HepG2 (cell line): Measurements from ENCODE around the gene SEC14L1. TPM values are rescaled to one million over a fixed set of nuclear protein-coding genes. Genes with fewer than 3 reads are reported as not detected.

Experiments used
- ATAC-seq: fragments of 200-7000 bp; cut with Tn5 transposase; 3 replicates; pipeline ENCODE4 v1.9.1; 2020; ENCODE audit warnings: mild to moderate bottlenecking, moderate library complexity
- BruUV-seq: library from RNA; stranded (reverse); fragments of 400-500 nt; replicated peaks from 2 replicates; lab custom pipeline; 2021; lab: Mats Ljungman, UMichigan
- CTCF ChIA-PET: fragments of 300-600 bp; formaldehyde crosslinking; extraction: SDS; loops from one replicate; lab custom pipeline; 2021; ENCODE audit warnings: low total read pairs, inconsistent platforms, low intra/inter-chr PET ratio; lab: Yijun Ruan, JAX
- POLR2A ChIA-PET: fragments of 350-600 bp; sonication (Branson Sonifier 250); formaldehyde crosslinking; loops from one replicate; lab custom pipeline; 2020; ENCODE audit warnings: antibody characterized with exemption, inconsistent platforms; lab: Yijun Ruan, JAX
- DNase-seq: peaks from one replicate; pipeline ENCODE4 v3.0.0-alpha.2; 2015; ENCODE audit warnings: low spot score
- FAIRE-seq: peaks from 3 replicates; lab custom pipeline; 2011; peaks lifted over from hg19 to GRCh38; lab: Jason Lieb, UNC
- H2AFZ ChIP-seq: one replicate; pipeline ENCODE4 v1.6.1; 2011; ENCODE audit warnings: low read length, inconsistent platforms
- H3K27ac ChIP-seq: fragments of 300-600 bp; 3 replicates; pipeline ENCODE4 v1.8.0; 2011; ENCODE audit warnings: mixed run types, mild to moderate bottlenecking, mixed read lengths, low read length, inconsistent platforms; ENCODE audit not compliant: insufficient read depth; ENCODE audit errors: extremely low read length
- H3K27me3 ChIP-seq, 2 experiments: fragments of 200-600 bp in 1 of 2; 2 replicates in 1 of 2; 3 replicates in 1 of 2; pipeline versions ENCODE4 v1.6.0 to v1.8.0; 2011; ENCODE audit warnings: low read length in 2 of 2, mild to moderate bottlenecking in 2 of 2, moderate library complexity in 2 of 2, inconsistent platforms in 1 of 2; ENCODE audit not compliant: insufficient read depth in 2 of 2, control insufficient read depth in 1 of 2
- H3K36me3 ChIP-seq, 2 experiments: fragments of 200-600 bp in 1 of 2; replicated peaks in 1 of 2; 2 replicates in 1 of 2; 3 replicates in 1 of 2; pipeline versions ENCODE4 v1.5.1 to v1.8.0; 2011; ENCODE audit warnings: low read length in 2 of 2, inconsistent platforms in 1 of 2; ENCODE audit not compliant: insufficient read depth in 2 of 2, control insufficient read depth in 1 of 2
- H3K4me1 ChIP-seq: 2 replicates; pipeline ENCODE4 v1.5.1; 2012; ENCODE audit warnings: low read length, inconsistent platforms; ENCODE audit not compliant: insufficient read depth
- H3K4me2 ChIP-seq: 2 replicates; pipeline ENCODE4 v1.6.0; 2011; ENCODE audit warnings: low read depth, low read length, inconsistent platforms
- H3K4me3 ChIP-seq, 3 experiments: fragments of 200-600 bp in 1 of 3; sonication (generic), shearing (Covaris generic) in 1 of 3; replicated peaks in 1 of 3; 2 replicates each; pipeline ENCODE4 v1.5.1; 2011 to 2016; ENCODE audit warnings: low read length in 3 of 3, inconsistent platforms in 2 of 3, low read depth in 2 of 3, mild to moderate bottlenecking in 2 of 3, control low read depth in 1 of 3, mixed read lengths in 1 of 3; ENCODE audit not compliant: insufficient read depth in 1 of 3
- H3K79me2 ChIP-seq: one replicate; pipeline ENCODE4 v1.6.1; 2011; ENCODE audit warnings: low read length, inconsistent platforms; ENCODE audit not compliant: insufficient read depth
- H3K9ac ChIP-seq: 2 replicates; pipeline ENCODE4 v1.6.0; 2011; ENCODE audit warnings: mild to moderate bottlenecking, low read depth, low read length, inconsistent platforms; ENCODE audit not compliant: insufficient read depth
- H3K9me3 ChIP-seq: 2 replicates; pipeline ENCODE4 v1.5.1; 2012; ENCODE audit warnings: mild to moderate bottlenecking, low read length
- H4K20me1 ChIP-seq: 2 replicates; pipeline ENCODE4 v1.6.0; 2011; ENCODE audit warnings: inconsistent platforms, mild to moderate bottlenecking, low read length, moderate library complexity; ENCODE audit not compliant: insufficient read depth
- CHD2 ChIP-seq: IDR thresholded peaks from 2 replicates; pipeline ENCODE4 v1.6.1; 2011; ENCODE audit warnings: low read depth, low read length, improper control_type of control experiment
- HES4 ChIP-seq: sonication (generic); formaldehyde crosslinking; IDR thresholded peaks from 2 replicates; pipeline ENCODE4 v1.9.0; 2021; ENCODE audit warnings: mild to moderate bottlenecking, missing genetic modification reagents, borderline replicate concordance
- MTA3 ChIP-seq: sonication (generic); formaldehyde crosslinking; IDR thresholded peaks from 2 replicates; pipeline ENCODE4 v1.4.0; 2020; ENCODE audit warnings: missing genetic modification reagents
- PHF21A ChIP-seq: sonication (generic); formaldehyde crosslinking; IDR thresholded peaks from 2 replicates; pipeline ENCODE4 v1.5.0; 2020; ENCODE audit warnings: mild to moderate bottlenecking, missing genetic modification reagents
- TCF7 ChIP-seq: sonication (generic); IDR thresholded peaks from 2 replicates; pipeline ENCODE4 v1.6.1; 2016; ENCODE audit warnings: antibody characterized with exemption, low read depth
- TRIM24 ChIP-seq: sonication (generic); formaldehyde crosslinking; IDR thresholded peaks from 2 replicates; pipeline ENCODE4 v1.8.0; 2022; ENCODE audit warnings: mild to moderate bottlenecking, missing genetic modification reagents
- ZNF34 ChIP-seq: sonication (generic); formaldehyde crosslinking; IDR thresholded peaks from 2 replicates; pipeline ENCODE4 v1.4.0; 2020; ENCODE audit warnings: mild to moderate bottlenecking, missing genetic modification reagents, borderline replicate concordance
- ZNF557 ChIP-seq: sonication (generic); formaldehyde crosslinking; IDR thresholded peaks from 2 replicates; pipeline ENCODE4 v1.4.0; 2020; ENCODE audit warnings: missing genetic modification reagents
- WGBS: methylation state at CpG from one replicate; pipeline ENCODE4 v1.1.6; 2017; ENCODE audit warnings: low lambda C conversion rate; 5-methylcytosine and 5-hydroxymethylcytosine counted together
- in situ Hi-C: cut with HindIII; loops from 2 replicates; pipeline ENCODE4 v1.10.0; 2017; ENCODE audit warnings: low pct_unique_long_range_greater_than_20kb; ENCODE audit not compliant: extremely low pct_ligation_motif_present
- intact Hi-C: fragments of 100-400 bp; cut with micrococcal nuclease; formaldehyde crosslinking; loops from one replicate; pipeline ENCODE4 v1.10.0; 2022; ENCODE audit not compliant: unreplicated experiment
- polyA plus RNA-seq, 8 experiments: library from polyadenylated mRNA; depleted of rRNA in 3 of 8; stranded (reverse) in 7 of 8; unstranded in 1 of 8; fragments of >200 nt; fragmentation: Illumina TruSeq in 4 of 8; extraction: Trizol in 4 of 8; gene quantifications; 2 replicates each; pipeline versions ENCODE4 v1.2.1 to v1.2.3, GENCODE V29; 2011 to 2016; ENCODE audit warnings: low read depth in 4 of 8, missing spikeins in 1 of 8, mixed read lengths in 1 of 8; ENCODE audit not compliant: insufficient read depth in 1 of 8
- total RNA-seq, 5 experiments: library from RNA; depleted of rRNA; stranded (reverse); fragments of >200 nt; fragmentation: Illumina TruSeq; extraction: Trizol; gene quantifications; 2 replicates each; pipeline ENCODE4 v1.2.3, GENCODE V29; 2016; ENCODE audit warnings: low read depth in 1 of 5
- TF ChIP-seq, protein P1 (sequence below): sonication (generic); formaldehyde crosslinking; IDR thresholded peaks from 2 replicates; pipeline ENCODE4 v1.5.0; 2020; ENCODE audit warnings: mild to moderate bottlenecking, missing genetic modification reagents, moderate library complexity
- TF ChIP-seq, protein P2 (sequence below): IDR thresholded peaks from 2 replicates; pipeline ENCODE4 v1.6.1; 2016; ENCODE audit warnings: low read depth, missing genetic modification reagents, missing compliant biosample characterization

Gene SEC14L1
- total and polyA plus RNA-seq, 2 of the 13 experiments (the other 11 are each of a cell fraction or from before 2014, with no cell fraction given), result 26.3 to 43.9 TPM

DNA sequence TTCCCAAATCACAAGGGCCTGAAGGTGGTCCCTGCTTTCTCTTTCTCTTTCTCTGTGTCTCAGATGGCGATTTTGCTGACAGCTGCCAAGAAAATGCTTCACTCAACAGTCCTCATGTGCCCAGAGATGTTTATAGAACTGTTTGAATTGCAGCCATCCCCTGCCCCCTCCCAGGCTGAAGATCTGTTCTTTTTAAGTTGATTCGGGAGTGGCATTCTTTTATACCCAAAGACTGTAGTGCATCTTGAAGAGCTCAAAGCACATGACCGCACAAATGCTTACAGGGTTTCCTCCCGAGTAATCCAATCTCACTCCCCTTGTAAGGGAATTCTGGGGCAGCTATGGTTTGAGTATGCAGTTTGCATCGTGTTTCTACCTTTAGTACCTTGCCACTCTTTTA is 75.7 kb downstream of the SEC14L1 start:
- H3K27ac ChIP-seq, result no peak overlapping the region
- peaks cover 5% of the 10 kb centered on the region; the same call in 1 of the 2 replicates for H3K4me1 ChIP-seq
- no peak overlapping the region for H3K4me3 ChIP-seq
- H3K9me3 ChIP-seq, result no peaks in the 10 kb centered on the region
- no peak overlapping the region for H3K9ac ChIP-seq
- FAIRE-seq (no peak), DNase-seq (no peak), ATAC-seq (no peak)
- H4K20me1 ChIP-seq, result no peaks in the 10 kb centered on the region
- CTCF ChIA-PET, result interaction anchor here (3.5 kb wide), 1 partner anchor 129 kb away, joined by 17 read pairs; no protein-coding TSS in a partner anchor
- 95% methylated on average over 5 of the region's 5 CpGs for WGBS
- no peak overlapping the region for H3K4me2 ChIP-seq
- intact Hi-C loops, result no loop called here
- no peaks in the 10 kb centered on the region for H3K27me3 ChIP-seq
- in situ Hi-C loops, result no loop called here
- H3K79me2 ChIP-seq, result no peaks in the 10 kb centered on the region
- POLR2A ChIA-PET, result no interaction called here
- no peak overlapping the region for H2AFZ ChIP-seq
- TSS peak; percentile 63 for BruUV-seq
- TF ChIP-seq MTA3 (CRISPR knock-in tag) (no peak), ZNF34 (CRISPR knock-in tag) (no peak)
- peaks cover 45 to 57% of the 10 kb centered on the region in 2 experiments for H3K36me3 ChIP-seq

DNA sequence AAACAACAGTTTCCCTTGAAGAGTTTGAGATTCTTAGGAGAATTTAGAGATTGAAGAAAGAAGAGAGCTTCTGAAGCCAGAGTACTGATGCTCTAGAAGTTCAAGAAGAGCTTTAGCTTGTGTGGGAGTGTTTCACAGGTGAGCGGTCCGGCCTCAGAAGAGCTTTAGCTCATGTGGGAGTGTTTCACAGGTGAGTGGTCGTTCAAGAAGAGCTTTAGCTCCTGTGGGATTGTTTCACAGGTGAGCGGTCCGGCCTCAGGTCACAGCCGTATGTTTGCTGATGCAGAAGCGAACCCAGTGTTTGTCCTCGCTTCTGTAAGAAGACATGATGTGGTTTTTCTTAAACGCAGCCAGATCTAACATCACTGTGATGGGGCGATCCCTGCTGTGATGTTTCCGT is 76.4 kb downstream of the SEC14L1 start:
- H3K27me3 ChIP-seq, result no peaks in the 10 kb centered on the region
- WGBS, result 98% methylated on average over 11 of the region's 11 CpGs
- H3K79me2 ChIP-seq, result no peaks in the 10 kb centered on the region
- ChIA-PET POLR2A (no interaction called here), CTCF (no interaction called here)
- no TSS peak for BruUV-seq
- no peaks in the 10 kb centered on the region for H3K9me3 ChIP-seq
- H3K27ac ChIP-seq, result no peak overlapping the region
- ATAC-seq (no peak), DNase-seq (no peak), FAIRE-seq (no peak)
- no peak overlapping the region for H3K9ac ChIP-seq
- intact Hi-C loops (no loop called here), in situ Hi-C loops (no loop called here)
- H3K4me1 ChIP-seq, result peaks cover 7% of the 10 kb centered on the region; the same call in 1 of the 2 replicates
- no peak overlapping the region for H2AFZ ChIP-seq
- H4K20me1 ChIP-seq, result no peaks in the 10 kb centered on the region
- no peak overlapping the region for H3K4me2 ChIP-seq
- no peak overlapping the region for H3K4me3 ChIP-seq
- H3K36me3 ChIP-seq, result peaks cover 38 to 50% of the 10 kb centered on the region in 2 experiments
- TF ChIP-seq PHF21A (CRISPR knock-in tag), result no peak
- no peak for TF ChIP-seq HES4 (CRISPR knock-in tag)
- TF ChIP-seq CHD2, result no peak
- no peak for TF ChIP-seq TRIM24 (CRISPR knock-in tag)
- TF ChIP-seq, protein P1, sequence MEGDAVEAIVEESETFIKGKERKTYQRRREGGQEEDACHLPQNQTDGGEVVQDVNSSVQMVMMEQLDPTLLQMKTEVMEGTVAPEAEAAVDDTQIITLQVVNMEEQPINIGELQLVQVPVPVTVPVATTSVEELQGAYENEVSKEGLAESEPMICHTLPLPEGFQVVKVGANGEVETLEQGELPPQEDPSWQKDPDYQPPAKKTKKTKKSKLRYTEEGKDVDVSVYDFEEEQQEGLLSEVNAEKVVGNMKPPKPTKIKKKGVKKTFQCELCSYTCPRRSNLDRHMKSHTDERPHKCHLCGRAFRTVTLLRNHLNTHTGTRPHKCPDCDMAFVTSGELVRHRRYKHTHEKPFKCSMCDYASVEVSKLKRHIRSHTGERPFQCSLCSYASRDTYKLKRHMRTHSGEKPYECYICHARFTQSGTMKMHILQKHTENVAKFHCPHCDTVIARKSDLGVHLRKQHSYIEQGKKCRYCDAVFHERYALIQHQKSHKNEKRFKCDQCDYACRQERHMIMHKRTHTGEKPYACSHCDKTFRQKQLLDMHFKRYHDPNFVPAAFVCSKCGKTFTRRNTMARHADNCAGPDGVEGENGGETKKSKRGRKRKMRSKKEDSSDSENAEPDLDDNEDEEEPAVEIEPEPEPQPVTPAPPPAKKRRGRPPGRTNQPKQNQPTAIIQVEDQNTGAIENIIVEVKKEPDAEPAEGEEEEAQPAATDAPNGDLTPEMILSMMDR (CRISPR knock-in tag), result no peak
- TF ChIP-seq ZNF557 (CRISPR knock-in tag), result no peak
- no peak for TF ChIP-seq TCF7
- TF ChIP-seq, protein P2, sequence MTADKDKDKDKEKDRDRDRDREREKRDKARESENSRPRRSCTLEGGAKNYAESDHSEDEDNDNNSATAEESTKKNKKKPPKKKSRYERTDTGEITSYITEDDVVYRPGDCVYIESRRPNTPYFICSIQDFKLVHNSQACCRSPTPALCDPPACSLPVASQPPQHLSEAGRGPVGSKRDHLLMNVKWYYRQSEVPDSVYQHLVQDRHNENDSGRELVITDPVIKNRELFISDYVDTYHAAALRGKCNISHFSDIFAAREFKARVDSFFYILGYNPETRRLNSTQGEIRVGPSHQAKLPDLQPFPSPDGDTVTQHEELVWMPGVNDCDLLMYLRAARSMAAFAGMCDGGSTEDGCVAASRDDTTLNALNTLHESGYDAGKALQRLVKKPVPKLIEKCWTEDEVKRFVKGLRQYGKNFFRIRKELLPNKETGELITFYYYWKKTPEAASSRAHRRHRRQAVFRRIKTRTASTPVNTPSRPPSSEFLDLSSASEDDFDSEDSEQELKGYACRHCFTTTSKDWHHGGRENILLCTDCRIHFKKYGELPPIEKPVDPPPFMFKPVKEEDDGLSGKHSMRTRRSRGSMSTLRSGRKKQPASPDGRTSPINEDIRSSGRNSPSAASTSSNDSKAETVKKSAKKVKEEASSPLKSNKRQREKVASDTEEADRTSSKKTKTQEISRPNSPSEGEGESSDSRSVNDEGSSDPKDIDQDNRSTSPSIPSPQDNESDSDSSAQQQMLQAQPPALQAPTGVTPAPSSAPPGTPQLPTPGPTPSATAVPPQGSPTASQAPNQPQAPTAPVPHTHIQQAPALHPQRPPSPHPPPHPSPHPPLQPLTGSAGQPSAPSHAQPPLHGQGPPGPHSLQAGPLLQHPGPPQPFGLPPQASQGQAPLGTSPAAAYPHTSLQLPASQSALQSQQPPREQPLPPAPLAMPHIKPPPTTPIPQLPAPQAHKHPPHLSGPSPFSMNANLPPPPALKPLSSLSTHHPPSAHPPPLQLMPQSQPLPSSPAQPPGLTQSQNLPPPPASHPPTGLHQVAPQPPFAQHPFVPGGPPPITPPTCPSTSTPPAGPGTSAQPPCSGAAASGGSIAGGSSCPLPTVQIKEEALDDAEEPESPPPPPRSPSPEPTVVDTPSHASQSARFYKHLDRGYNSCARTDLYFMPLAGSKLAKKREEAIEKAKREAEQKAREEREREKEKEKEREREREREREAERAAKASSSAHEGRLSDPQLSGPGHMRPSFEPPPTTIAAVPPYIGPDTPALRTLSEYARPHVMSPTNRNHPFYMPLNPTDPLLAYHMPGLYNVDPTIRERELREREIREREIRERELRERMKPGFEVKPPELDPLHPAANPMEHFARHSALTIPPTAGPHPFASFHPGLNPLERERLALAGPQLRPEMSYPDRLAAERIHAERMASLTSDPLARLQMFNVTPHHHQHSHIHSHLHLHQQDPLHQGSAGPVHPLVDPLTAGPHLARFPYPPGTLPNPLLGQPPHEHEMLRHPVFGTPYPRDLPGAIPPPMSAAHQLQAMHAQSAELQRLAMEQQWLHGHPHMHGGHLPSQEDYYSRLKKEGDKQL, result no peak
